Stimulated activated CD8-positive, alpha-beta memory T cell treated with anti-CD3 and anti-CD28 coated beads, Interleukin-2, amount 100 ng/mL, for 48 hours (primary cell): Measurements from ENCODE around the gene BUB1.
"Not testable (repeated sequence)": the region's sequence is repeated elsewhere in the genome, so short reads cannot be mapped to it uniquely, and the experiment has no call there.

Experiments used
- DNase-seq, 2 donors: peaks; one replicate each; pipeline ENCODE4 v3.0.0-alpha.2; 2020; ENCODE audit warnings: low read depth in 2 of 2

Gene BUB1

GRCh38 chr2:110603917-110604591 is 73.8 kb downstream of the BUB1 start:
- DNase-seq = not testable (repeated sequence)

GRCh38 chr2:110602139-110602538 is 75.7 kb downstream of the BUB1 start:
- not testable (repeated sequence) for DNase-seq

GRCh38 chr2:110591973-110592372 is 85.9 kb downstream of the BUB1 start:
- DNase-seq = not testable (repeated sequence)

- DNase-seq = not testable (repeated sequence)
Measured at GRCh38 chr2:110589677-110590330, 88.1 kb downstream of the BUB1 start.

- not testable (repeated sequence) for DNase-seq
Measured at GRCh38 chr2:110588520-110588919, 89.3 kb downstream of the BUB1 start.
